NT2/D1 (cell line): ENCODE measurements around the gene PLEKHG7.

ENCODE experiments used
- SUZ12 ChIP-seq: IDR thresholded peaks from 2 replicates; pipeline ENCODE4 v1.6.1; 2011; ENCODE audit not compliant: insufficient read length, insufficient read depth; ENCODE audit errors: extremely low read depth
- YY1 ChIP-seq: IDR thresholded peaks from 2 replicates; pipeline ENCODE4 v1.6.1; 2011; ENCODE audit not compliant: insufficient read length, insufficient read depth
- ZNF274 ChIP-seq: IDR thresholded peaks from 2 replicates; pipeline ENCODE4 v1.6.1; 2011; ENCODE audit warnings: mild to moderate bottlenecking, low read depth, low read length

GRCh38 chr12:92778525-92778924 lies 75.7 kb downstream of the PLEKHG7 start:
- no peak for TF ChIP-seq SUZ12
- no peak for TF ChIP-seq YY1
- no peak for TF ChIP-seq ZNF274
